Fibroblast of peridontal ligament (primary cell): ENCODE data around the gene IL6R.

Source experiments
- DNase-seq: peaks from one replicate; pipeline ENCODE4 v3.0.0-alpha.2; 2010; ENCODE audit errors: extremely low read depth

The IL6R gene

GRCh38 chr1:154453574-154454352 is 48.6 kb downstream of the IL6R start:
- DNase-seq, result peak; percentile 51

GRCh38 chr1:154454386-154455120 is 49.4 kb downstream of the IL6R start:
- no peak for DNase-seq

GRCh38 chr1:154456631-154457030 is 51.5 kb downstream of the IL6R start:
- no peak for DNase-seq

- DNase-seq, result no peak
Observed at GRCh38 chr1:154459080-154459479, 53.9 kb downstream of the IL6R start.

- DNase-seq, result no peak
Observed at GRCh38 chr1:154460695-154461260, 55.6 kb downstream of the IL6R start.

GRCh38 chr1:154463512-154463990 is 58.4 kb downstream of the IL6R start:
- DNase-seq, result no peak

GRCh38 chr1:154465621-154466195 is 60.6 kb downstream of the IL6R start:
- DNase-seq, result no peak

GRCh38 chr1:154466206-154466605 is 61.1 kb downstream of the IL6R start:
- no peak for DNase-seq

GRCh38 chr1:154466921-154467417 is 61.8 kb downstream of the IL6R start:
- no peak for DNase-seq

- DNase-seq, result no peak
Observed at GRCh38 chr1:154467434-154468102, 62.4 kb downstream of the IL6R start.

GRCh38 chr1:154468535-154469250 is 63.5 kb downstream of the IL6R start:
- DNase-seq, result no peak

- no peak for DNase-seq
Observed at GRCh38 chr1:154469844-154470560, 64.9 kb downstream of the IL6R start.

- no peak for DNase-seq
Observed at GRCh38 chr1:154471304-154471703, 66.2 kb downstream of the IL6R start.

GRCh38 chr1:154474802-154475201 is 69.7 kb downstream of the IL6R start:
- peak; percentile 70 for DNase-seq

GRCh38 chr1:154476791-154477190 is 71.6 kb downstream of the IL6R start:
- DNase-seq, result no peak

GRCh38 chr1:154478013-154478412 is 72.9 kb downstream of the IL6R start:
- no peak for DNase-seq

- peak; percentile 45 for DNase-seq
Observed at GRCh38 chr1:154478639-154479038, 73.5 kb downstream of the IL6R start.

- DNase-seq, result peak; percentile 96
Observed at GRCh38 chr1:154479764-154480421, 74.8 kb downstream of the IL6R start.

GRCh38 chr1:154481053-154481452 is 75.9 kb downstream of the IL6R start:
- DNase-seq, result no peak
